ENCODE results near the gene ADAMTSL2.

- no peak for TF ChIP-seq ZC3H10 (CRISPR knock-in tag; IDR thresholded peaks at IDR 0.05)
- TF ChIP-seq, protein P1, sequence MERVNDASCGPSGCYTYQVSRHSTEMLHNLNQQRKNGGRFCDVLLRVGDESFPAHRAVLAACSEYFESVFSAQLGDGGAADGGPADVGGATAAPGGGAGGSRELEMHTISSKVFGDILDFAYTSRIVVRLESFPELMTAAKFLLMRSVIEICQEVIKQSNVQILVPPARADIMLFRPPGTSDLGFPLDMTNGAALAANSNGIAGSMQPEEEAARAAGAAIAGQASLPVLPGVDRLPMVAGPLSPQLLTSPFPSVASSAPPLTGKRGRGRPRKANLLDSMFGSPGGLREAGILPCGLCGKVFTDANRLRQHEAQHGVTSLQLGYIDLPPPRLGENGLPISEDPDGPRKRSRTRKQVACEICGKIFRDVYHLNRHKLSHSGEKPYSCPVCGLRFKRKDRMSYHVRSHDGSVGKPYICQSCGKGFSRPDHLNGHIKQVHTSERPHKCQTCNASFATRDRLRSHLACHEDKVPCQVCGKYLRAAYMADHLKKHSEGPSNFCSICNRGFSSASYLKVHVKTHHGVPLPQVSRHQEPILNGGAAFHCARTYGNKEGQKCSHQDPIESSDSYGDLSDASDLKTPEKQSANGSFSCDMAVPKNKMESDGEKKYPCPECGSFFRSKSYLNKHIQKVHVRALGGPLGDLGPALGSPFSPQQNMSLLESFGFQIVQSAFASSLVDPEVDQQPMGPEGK (CRISPR knock-in tag; IDR thresholded peaks at IDR 0.05; ENCODE audit: borderline replicate concordance), result no peak
- TF ChIP-seq CSDC2 (CRISPR knock-in tag; IDR thresholded peaks at IDR 0.05), result no peak
- TF ChIP-seq ZNF565 (CRISPR knock-in tag; conservative IDR thresholded peaks at IDR 0.05; ENCODE audit: low read depth), result no peak
- no peak for TF ChIP-seq BACH2 (CRISPR knock-in tag; IDR thresholded peaks at IDR 0.05; ENCODE audit: borderline replicate concordance)
- no peak for TF ChIP-seq TCF4 (CRISPR knock-in tag; IDR thresholded peaks at IDR 0.05; ENCODE audit: borderline replicate concordance)
- no peak for TF ChIP-seq ARNTL (CRISPR knock-in tag; IDR thresholded peaks at IDR 0.05; ENCODE audit: borderline replicate concordance, low read depth)
- no peak for TF ChIP-seq OSR1 (CRISPR knock-in tag; IDR thresholded peaks at IDR 0.05)
These were observed 19.3 kb upstream of the ADAMTSL2 start for GRCh38 chr9:133515240-133515610.
